Body of pancreas (tissue), 4 donors: ENCODE data around the gene RXFP4. TPM values are rescaled to one million over a fixed set of nuclear protein-coding genes. Genes with fewer than 3 reads are reported as not detected.

Source experiments
- ATAC-seq: fragments of 150-250 bp; one replicate; pipeline ENCODE4 v1.9.1; 2016
- DNase-seq, 4 donors: peaks; one replicate each; pipeline ENCODE4 v3.0.0-alpha.2; 2019
- H3K27ac ChIP-seq, 4 donors: fragments of 200-600 bp; sonication (generic); 1 replicate in 3 of 4; 2 replicates in 1 of 4; pipeline versions ENCODE4 v1.5.1 to v1.6.1; 2016 to 2019; ENCODE audit warnings: mild to moderate bottlenecking in 1 of 4, mixed read lengths in 1 of 4, moderate library complexity in 1 of 4
- H3K27me3 ChIP-seq, 2 donors: fragments of 200-600 bp; sonication (generic); one replicate each; pipeline ENCODE4 v1.6.0; 2016; ENCODE audit warnings: mild to moderate bottlenecking in 1 of 2
- H3K36me3 ChIP-seq, 2 donors: fragments of 200-600 bp; sonication (generic); replicated peaks in 1 of 2; 2 replicates each; pipeline ENCODE4 v1.5.1; 2016; ENCODE audit warnings: low read depth in 2 of 2; ENCODE audit not compliant: insufficient read depth in 1 of 2
- H3K4me1 ChIP-seq: fragments of 200-600 bp; sonication (generic); one replicate; pipeline ENCODE4 v1.6.0; 2016
- H3K4me3 ChIP-seq, 2 donors: fragments of 200-600 bp; sonication (generic); 1 replicate in 1 of 2; 2 replicates in 1 of 2; pipeline ENCODE4 v1.5.1; 2016 to 2019
- H3K9me3 ChIP-seq, 3 donors: fragments of 200-600 bp; sonication (generic); 1 replicate in 2 of 3; 2 replicates in 1 of 3; pipeline ENCODE4 v1.5.1; 2016
- CTCF ChIP-seq, 7 experiments: fragments of 450-650 bp in 4 of 7; fragments of 200-600 bp in 3 of 7; sonication (generic) in 3 of 7; IDR thresholded peaks; one replicate each; pipeline ENCODE4 v1.5.1; 2016 to 2019; ENCODE audit warnings: antibody characterized with exemption in 7 of 7
- POLR2A ChIP-seq, 3 donors: fragments of 450-650 bp; IDR thresholded peaks; one replicate each; pipeline ENCODE4 v1.6.1; 2016; ENCODE audit warnings: antibody characterized with exemption in 3 of 3, mild to moderate bottlenecking in 2 of 3
- WGBS, 2 donors: methylation state at CpG; one replicate each; pipeline ENCODE4 v1.1.5; 2017; 5-methylcytosine and 5-hydroxymethylcytosine counted together
- intact Hi-C: fragments of 100-400 bp; cut with DNase I; formaldehyde crosslinking; loops from one replicate; pipeline ENCODE4 v1.15.1; 2023
- total RNA-seq, 2 donors: library from RNA; depleted of rRNA; stranded (reverse); fragments of >200 nt; gene quantifications; one replicate each; pipeline ENCODE4 v1.1.0, GENCODE V29; 2016

Gene RXFP4
- total RNA-seq, 2 donors from 2014 or later = 0.26 TPM; not detected in 1

- ATAC-seq = no peak
- H3K4me1 ChIP-seq = peaks cover 21% of the 10 kb centered on the region
- H3K9me3 ChIP-seq = no peaks in the 10 kb centered on the region
- H3K36me3 ChIP-seq = peaks cover 21 to 43% of the 10 kb centered on the region in 2 donors
- H3K27ac ChIP-seq = no peak overlapping the region
- intact Hi-C loops = no loop called here
- DNase-seq = no peak
- no peak overlapping the region for H3K4me3 ChIP-seq
- TF ChIP-seq POLR2A (IDR thresholded peaks at IDR 0.05) = no peak
- TF ChIP-seq CTCF (IDR thresholded peaks at IDR 0.05) = no peak
- H3K27me3 ChIP-seq = no peaks in the 10 kb centered on the region
- 65 to 67% methylated on average over 6 of the region's 6 CpGs for WGBS, 2 donors
These were observed 27.3 kb upstream of the RXFP4 start for GRCh38 chr1:155913969-155914757.

GRCh38 chr1:155918660-155919059 is 22.8 kb upstream of the RXFP4 start:
- peaks cover 27 to 66% of the 10 kb centered on the region in 2 donors for H3K36me3 ChIP-seq
- no peak for ATAC-seq

GRCh38 chr1:155919801-155920200 is 21.6 kb upstream of the RXFP4 start:
- no peak for DNase-seq
- H3K27ac ChIP-seq = no peak overlapping the region

More at GRCh38 chr1:155918660-155919059, 22.8 kb upstream of the RXFP4 start:
- intact Hi-C loops = no loop called here
- DNase-seq = no peak
- H3K27ac ChIP-seq = no peak overlapping the region
- no peaks in the 10 kb centered on the region for H3K27me3 ChIP-seq
- no peaks in the 10 kb centered on the region for H3K4me1 ChIP-seq
- 69 to 72% methylated on average over 3 of the region's 3 CpGs for WGBS, 2 donors
- no peak overlapping the region for H3K4me3 ChIP-seq
- H3K9me3 ChIP-seq = no peaks in the 10 kb centered on the region
- no peak for TF ChIP-seq CTCF (IDR thresholded peaks at IDR 0.05)

GRCh38 chr1:155920717-155921116 is 20.7 kb upstream of the RXFP4 start:
- Histone ChIP-seq H3K9me3 (no peaks in the 10 kb centered on the region), H3K27me3 (no peaks in the 10 kb centered on the region), H3K4me3 (no peak overlapping the region), H3K4me1 (no peaks in the 10 kb centered on the region), H3K27ac (no peak overlapping the region), H3K36me3 (peaks cover 30 to 70% of the 10 kb centered on the region in 2 donors)
- DNase-seq (no peak), ATAC-seq (no peak)
- WGBS, 2 donors = 84 to 89% methylated on average over 3 of the region's 3 CpGs
- intact Hi-C loops = no loop called here
- TF ChIP-seq CTCF (IDR thresholded peaks at IDR 0.05) (no peak), POLR2A (IDR thresholded peaks at IDR 0.05) (no peak)

More at GRCh38 chr1:155919801-155920200, 21.6 kb upstream of the RXFP4 start:
- Histone ChIP-seq H3K36me3 (peaks cover 24 to 69% of the 10 kb centered on the region in 2 donors), H3K27me3 (no peaks in the 10 kb centered on the region), H3K4me3 (no peak overlapping the region), H3K4me1 (no peaks in the 10 kb centered on the region), H3K9me3 (no peaks in the 10 kb centered on the region)
- TF ChIP-seq POLR2A (IDR thresholded peaks at IDR 0.05) (no peak), CTCF (IDR thresholded peaks at IDR 0.05) (no peak)
- intact Hi-C loops = no loop called here
- 98% methylated on average over 2 of the region's 2 CpGs for WGBS, 2 donors
- ATAC-seq = no peak

- intact Hi-C loops = no loop called here
- Histone ChIP-seq H3K9me3 (no peaks in the 10 kb centered on the region), H3K27me3 (no peaks in the 10 kb centered on the region), H3K36me3 (peaks cover 22 to 67% of the 10 kb centered on the region in 2 donors), H3K27ac (no peak overlapping the region), H3K4me1 (peaks cover 7% of the 10 kb centered on the region), H3K4me3 (no peak overlapping the region)
- DNase-seq = no peak
- no peak for TF ChIP-seq CTCF (IDR thresholded peaks at IDR 0.05)
- TF ChIP-seq POLR2A (IDR thresholded peaks at IDR 0.05) = no peak
- no peak for ATAC-seq
- WGBS, 2 donors = 90 to 93% methylated on average over 2 of the region's 2 CpGs
These were observed 15.9 kb upstream of the RXFP4 start for GRCh38 chr1:155925506-155925905.
